DND-41 (cell line): Measurements from ENCODE around the gene SWAP70.

Source experiments
- ATAC-seq: fragments of 200-7000 bp; cut with Tn5 transposase; 3 replicates; pipeline ENCODE4 v1.9.1; 2021; ENCODE audit warnings: low read depth; ENCODE audit not compliant: insufficient read depth
- DNase-seq: peaks from one replicate; pipeline ENCODE4 v3.0.0-alpha.2; 2020
- H2AFZ ChIP-seq: 2 replicates; pipeline ENCODE4 v1.6.0; 2012; ENCODE audit warnings: low read depth, low read length
- H3K27ac ChIP-seq: 2 replicates; pipeline ENCODE4 v1.5.1; 2012; ENCODE audit warnings: low read length, inconsistent platforms
- H3K27me3 ChIP-seq: fragments of 200-600 bp; sonication (generic); 2 replicates; pipeline ENCODE4 v1.6.0; 2012; ENCODE audit warnings: low read length, mild to moderate bottlenecking, inconsistent platforms; ENCODE audit not compliant: insufficient read depth, poor library complexity
- H3K36me3 ChIP-seq: 2 replicates; pipeline ENCODE4 v1.5.1; 2012; ENCODE audit warnings: low read length, inconsistent platforms; ENCODE audit not compliant: insufficient read depth
- H3K4me1 ChIP-seq: 2 replicates; pipeline ENCODE4 v1.5.1; 2012; ENCODE audit warnings: mild to moderate bottlenecking, low read length; ENCODE audit not compliant: insufficient read depth
- H3K4me2 ChIP-seq: 2 replicates; pipeline ENCODE4 v1.6.0; 2012; ENCODE audit warnings: mild to moderate bottlenecking, moderate library complexity, low read length, inconsistent platforms; ENCODE audit not compliant: insufficient read depth
- H3K4me3 ChIP-seq, 2 experiments: fragments of 200-600 bp in 1 of 2; shearing (Covaris generic) in 1 of 2; 2 replicates each; pipeline ENCODE4 v1.5.1; 2012 to 2016; ENCODE audit warnings: inconsistent platforms in 2 of 2, low read length in 2 of 2, mild to moderate bottlenecking in 2 of 2, low read depth in 1 of 2, moderate library complexity in 1 of 2
- H3K79me2 ChIP-seq: 2 replicates; pipeline ENCODE4 v1.6.0; 2012; ENCODE audit warnings: low read length, inconsistent platforms; ENCODE audit not compliant: insufficient read depth
- H3K9ac ChIP-seq: 2 replicates; pipeline ENCODE4 v1.6.0; 2012; ENCODE audit warnings: low read depth, mild to moderate bottlenecking, inconsistent platforms, low read length, moderate library complexity
- H3K9me3 ChIP-seq: 2 replicates; pipeline ENCODE4 v1.5.1; 2012; ENCODE audit warnings: low read length, moderate library complexity, mild to moderate bottlenecking, inconsistent platforms; ENCODE audit not compliant: insufficient read depth, severe bottlenecking
- H4K20me1 ChIP-seq: 2 replicates; pipeline ENCODE4 v1.6.0; 2012; ENCODE audit warnings: low read length; ENCODE audit not compliant: insufficient read depth
- CTCF ChIP-seq: IDR thresholded peaks from 2 replicates; pipeline ENCODE4 v1.5.1; 2012; ENCODE audit warnings: borderline replicate concordance, low read length, moderate library complexity, mild to moderate bottlenecking; ENCODE audit not compliant: poor library complexity, severe bottlenecking; ENCODE audit errors: extremely low read depth
- EZH2 ChIP-seq: IDR thresholded peaks from 3 replicates; pipeline ENCODE4 v1.6.1; 2012; ENCODE audit warnings: borderline replicate concordance, low read depth, mild to moderate bottlenecking, moderate library complexity, low read length, inconsistent platforms; ENCODE audit not compliant: severe bottlenecking

Gene SWAP70

GRCh38 chr11:9797300-9797699, 133.4 kb downstream of the SWAP70 start:
- no peaks in the 10 kb centered on the region for H3K9me3 ChIP-seq
- ATAC-seq (no peak), DNase-seq (no peak)
- H4K20me1 ChIP-seq: no peaks in the 10 kb centered on the region
- H3K4me1 ChIP-seq: no peaks in the 10 kb centered on the region
- H3K27ac ChIP-seq: no peak overlapping the region
- no peak overlapping the region for H3K4me2 ChIP-seq
- no peak overlapping the region for H2AFZ ChIP-seq
- no peak overlapping the region for H3K9ac ChIP-seq
- H3K4me3 ChIP-seq: no peak overlapping the region
- no peaks in the 10 kb centered on the region for H3K79me2 ChIP-seq
- H3K27me3 ChIP-seq: no peaks in the 10 kb centered on the region
- H3K36me3 ChIP-seq: no peaks in the 10 kb centered on the region
- TF ChIP-seq CTCF (no peak), EZH2 (no peak)

GRCh38 chr11:9799886-9800285, 136.0 kb downstream of the SWAP70 start:
- Histone ChIP-seq H3K36me3 (no peaks in the 10 kb centered on the region), H3K9me3 (no peaks in the 10 kb centered on the region), H3K4me1 (0 out of 2 replicates have a peak, but pooled peaks cover 4% of the 10 kb centered on the region), H3K9ac (no peak overlapping the region), H3K79me2 (no peaks in the 10 kb centered on the region), H3K4me2 (no peak overlapping the region), H3K27ac (no peak overlapping the region), H3K4me3 (no peak overlapping the region), H2AFZ (no peak overlapping the region), H4K20me1 (no peaks in the 10 kb centered on the region), H3K27me3 (no peaks in the 10 kb centered on the region)
- TF ChIP-seq EZH2 (no peak), CTCF (no peak)
- no peak for ATAC-seq
- no peak for DNase-seq

- no peak for TF ChIP-seq CTCF
- TF ChIP-seq EZH2: no peak
- H3K4me1 ChIP-seq: 0 out of 2 replicates have a peak, but pooled peaks cover 4% of the 10 kb centered on the region
- no peak for DNase-seq
- H3K4me2 ChIP-seq: no peak overlapping the region
- H3K9me3 ChIP-seq: no peaks in the 10 kb centered on the region
- peaks cover 6% of the 10 kb centered on the region; the same call in 1 of the 2 replicates for H3K36me3 ChIP-seq
- H3K27me3 ChIP-seq: no peaks in the 10 kb centered on the region
- no peak overlapping the region for H3K4me3 ChIP-seq
- no peaks in the 10 kb centered on the region for H4K20me1 ChIP-seq
- H2AFZ ChIP-seq: no peak overlapping the region
- H3K9ac ChIP-seq: no peak overlapping the region
- no peak for ATAC-seq
- H3K79me2 ChIP-seq: no peaks in the 10 kb centered on the region
- H3K27ac ChIP-seq: no peak overlapping the region
These were observed 138.5 kb downstream of the SWAP70 start for GRCh38 chr11:9802291-9802861.
